NCI-H2081 treated with DMSO at 0.1 percent for 48 hours (cell line): Measurements from ENCODE around the gene C16orf89.
"Not testable (repeated sequence)": the region's sequence is repeated elsewhere in the genome, so short reads cannot be mapped to it uniquely, and the experiment has no call there.

Experiments used
- DNase-seq: peaks from one replicate; lab custom pipeline; 2025; lab: John Stamatoyannopoulos, UW

C16orf89 gene

GRCh38 chr16:5084802-5085201, 19.0 kb upstream of the C16orf89 start:
- not testable (repeated sequence) for DNase-seq

- not testable (repeated sequence) for DNase-seq
Observed at GRCh38 chr16:5084099-5084731, 18.5 kb upstream of the C16orf89 start.

GRCh38 chr16:5083646-5084045, 17.9 kb upstream of the C16orf89 start:
- DNase-seq: not testable (repeated sequence)

GRCh38 chr16:5080996-5081395, 15.2 kb upstream of the C16orf89 start:
- DNase-seq: not testable (repeated sequence)

GRCh38 chr16:5080461-5080860, 14.7 kb upstream of the C16orf89 start:
- DNase-seq: not testable (repeated sequence)

GRCh38 chr16:5078626-5079025, 12.9 kb upstream of the C16orf89 start:
- no peak for DNase-seq

- no peak for DNase-seq
Observed at GRCh38 chr16:5077304-5077703, 11.5 kb upstream of the C16orf89 start.

GRCh38 chr16:5075637-5076036, 9.9 kb upstream of the C16orf89 start:
- DNase-seq: no peak

- DNase-seq: not testable (repeated sequence)
Observed at GRCh38 chr16:5073771-5074170, 8.0 kb upstream of the C16orf89 start.

- DNase-seq: no peak
Observed at GRCh38 chr16:5073279-5073629, 7.5 kb upstream of the C16orf89 start.

GRCh38 chr16:5072334-5073278, 6.8 kb upstream of the C16orf89 start:
- no peak for DNase-seq

- no peak for DNase-seq
Observed at GRCh38 chr16:5071681-5072333, 6.1 kb upstream of the C16orf89 start, which contains the start of gene ALG1. TSS of gene ALG1 (plus strand) at chr16:5071843. CDS start at chr16:5071850, 7 bp downstream.

- no peak for DNase-seq
Observed at GRCh38 chr16:5071341-5071680, 5.6 kb upstream of the C16orf89 start.

- no peak for DNase-seq
Observed at GRCh38 chr16:5070431-5071186, 4.9 kb upstream of the C16orf89 start.

GRCh38 chr16:5069854-5070253, 4.1 kb upstream of the C16orf89 start:
- DNase-seq: no peak

- no peak for DNase-seq
Observed at GRCh38 chr16:5069048-5069447, 3.3 kb upstream of the C16orf89 start.

GRCh38 chr16:5066511-5066910, 755 bp upstream of the C16orf89 start:
- no peak for DNase-seq

GRCh38 chr16:5065326-5065725, 430 bp downstream of the C16orf89 start:
- DNase-seq: no peak

- DNase-seq: no peak
Observed at GRCh38 chr16:5064915-5065314, 841 bp downstream of the C16orf89 start.

GRCh38 chr16:5062790-5063765, 2.7 kb downstream of the C16orf89 start:
- DNase-seq: no peak

GRCh38 chr16:5062051-5062450, 3.7 kb downstream of the C16orf89 start:
- no peak for DNase-seq
